Stromal cell of bone marrow (primary cell): Measurements from ENCODE around the gene MAPK4.
"Not testable (repeated sequence)": the region's sequence is repeated elsewhere in the genome, so short reads cannot be mapped to it uniquely, and the experiment has no call there.

Experiments used
- DNase-seq: peaks from one replicate; pipeline ENCODE4 v3.0.0-alpha.2; 2012; ENCODE audit warnings: low read depth

Gene MAPK4

GRCh38 chr18:50686409-50686808 lies 126.5 kb downstream of the MAPK4 start:
- no peak for DNase-seq

- DNase-seq: no peak
These were observed 127.6 kb downstream of the MAPK4 start for GRCh38 chr18:50687491-50687890.

GRCh38 chr18:50689578-50689977 lies 129.7 kb downstream of the MAPK4 start:
- DNase-seq: no peak

GRCh38 chr18:50694147-50694546 lies 134.3 kb downstream of the MAPK4 start:
- no peak for DNase-seq

- no peak for DNase-seq
These were observed 135.7 kb downstream of the MAPK4 start for GRCh38 chr18:50695431-50696176.

GRCh38 chr18:50696436-50696835 lies 136.5 kb downstream of the MAPK4 start:
- no peak for DNase-seq

- no peak for DNase-seq
These were observed 137.0 kb downstream of the MAPK4 start for GRCh38 chr18:50696929-50697328.

- DNase-seq: no peak
These were observed 137.6 kb downstream of the MAPK4 start for GRCh38 chr18:50697509-50697908.

GRCh38 chr18:50700245-50701165 lies 140.6 kb downstream of the MAPK4 start:
- no peak for DNase-seq

- no peak for DNase-seq
These were observed 144.6 kb downstream of the MAPK4 start for GRCh38 chr18:50704357-50704940.

- no peak for DNase-seq
These were observed 146.3 kb downstream of the MAPK4 start for GRCh38 chr18:50706199-50706598.

GRCh38 chr18:50706651-50707050 lies 146.8 kb downstream of the MAPK4 start:
- DNase-seq: no peak

GRCh38 chr18:50707297-50707696 lies 147.4 kb downstream of the MAPK4 start:
- DNase-seq: not testable (repeated sequence)

GRCh38 chr18:50707855-50708469 lies 148.1 kb downstream of the MAPK4 start:
- DNase-seq: peak; percentile 1

GRCh38 chr18:50709193-50709592 lies 149.3 kb downstream of the MAPK4 start:
- no peak for DNase-seq

GRCh38 chr18:50711386-50711785 lies 151.5 kb downstream of the MAPK4 start:
- DNase-seq: no peak

GRCh38 chr18:50715919-50716318 lies 156.0 kb downstream of the MAPK4 start:
- no peak for DNase-seq

GRCh38 chr18:50716902-50717301 lies 157.0 kb downstream of the MAPK4 start:
- DNase-seq: no peak

GRCh38 chr18:50717563-50717962 lies 157.7 kb downstream of the MAPK4 start:
- DNase-seq: no peak

- no peak for DNase-seq
These were observed 159.8 kb downstream of the MAPK4 start for GRCh38 chr18:50719471-50720324.

GRCh38 chr18:50720325-50720674 lies 160.4 kb downstream of the MAPK4 start:
- DNase-seq: no peak
